ENCODE results near the gene ZC3H12A.

The ZC3H12A gene

GRCh38 chr1:37479255-37480124 is 5.1 kb downstream of the ZC3H12A start (continued):
- peak; percentile 82 for TF ChIP-seq ZNF692 (tag by site-specific recombination; IDR thresholded peaks at IDR 0.05)
- no peak for TF ChIP-seq ZBTB8A (tag by site-specific recombination; IDR thresholded peaks at IDR 0.05)
- no peak for TF ChIP-seq ZNF529 (tag by site-specific recombination; IDR thresholded peaks at IDR 0.05; ENCODE audit: insufficient replicate concordance)
- no peak for TF ChIP-seq ZNF639 (tag by site-specific recombination; IDR thresholded peaks at IDR 0.05)
- TF ChIP-seq ZNF488 (tag by site-specific recombination; IDR thresholded peaks at IDR 0.05) = no peak
- TF ChIP-seq ZNF621 (tag by site-specific recombination; IDR thresholded peaks at IDR 0.05) = no peak
- peak; percentile 96 for TF ChIP-seq GLIS1 (tag by site-specific recombination; IDR thresholded peaks at IDR 0.05)
- TF ChIP-seq ZNF37A (tag by site-specific recombination; IDR thresholded peaks at IDR 0.05) = no peak
- no peak for TF ChIP-seq ZSCAN30 (tag by site-specific recombination; IDR thresholded peaks at IDR 0.05)
- TF ChIP-seq ZNF398 (tag by site-specific recombination; IDR thresholded peaks at IDR 0.05) = peak; percentile 48; the same call in 1 of the 2 replicates
- peak; percentile 39; the same call in 1 of the 2 replicates for TF ChIP-seq SCRT2 (tag by site-specific recombination; IDR thresholded peaks at IDR 0.05)
- no peak for TF ChIP-seq ZSCAN23 (tag by site-specific recombination; IDR thresholded peaks at IDR 0.05)
- peak; percentile 89 for TF ChIP-seq KLF17 (tag by site-specific recombination; IDR thresholded peaks at IDR 0.05)
- TF ChIP-seq ZNF157 (tag by site-specific recombination; IDR thresholded peaks at IDR 0.05) = no peak
- TF ChIP-seq ZNF747 (tag by site-specific recombination; IDR thresholded peaks at IDR 0.05) = no peak
- TF ChIP-seq ZBTB11 (tag by site-specific recombination; conservative IDR thresholded peaks at IDR 0.05; ENCODE audit: low read depth) = peak; percentile 28; the same call in 1 of the 2 replicates
- TF ChIP-seq HIC1 (tag by site-specific recombination; IDR thresholded peaks at IDR 0.05) = peak; percentile 50; the same call in 1 of the 2 replicates
- no peak for TF ChIP-seq CTCF (tag by site-specific recombination; IDR thresholded peaks at IDR 0.05)
- no peak for TF ChIP-seq ZNF501 (tag by site-specific recombination; IDR thresholded peaks at IDR 0.05)
